ENCODE measurements around the gene CEP170B. TPM values are rescaled to one million over a fixed set of nuclear protein-coding genes. Genes with fewer than 3 reads are reported as not detected.

CEP170B gene
- total and polyA plus RNA-seq, 4 donors: 1.5 to 10.9 (median 6.7) TPM

DNA sequence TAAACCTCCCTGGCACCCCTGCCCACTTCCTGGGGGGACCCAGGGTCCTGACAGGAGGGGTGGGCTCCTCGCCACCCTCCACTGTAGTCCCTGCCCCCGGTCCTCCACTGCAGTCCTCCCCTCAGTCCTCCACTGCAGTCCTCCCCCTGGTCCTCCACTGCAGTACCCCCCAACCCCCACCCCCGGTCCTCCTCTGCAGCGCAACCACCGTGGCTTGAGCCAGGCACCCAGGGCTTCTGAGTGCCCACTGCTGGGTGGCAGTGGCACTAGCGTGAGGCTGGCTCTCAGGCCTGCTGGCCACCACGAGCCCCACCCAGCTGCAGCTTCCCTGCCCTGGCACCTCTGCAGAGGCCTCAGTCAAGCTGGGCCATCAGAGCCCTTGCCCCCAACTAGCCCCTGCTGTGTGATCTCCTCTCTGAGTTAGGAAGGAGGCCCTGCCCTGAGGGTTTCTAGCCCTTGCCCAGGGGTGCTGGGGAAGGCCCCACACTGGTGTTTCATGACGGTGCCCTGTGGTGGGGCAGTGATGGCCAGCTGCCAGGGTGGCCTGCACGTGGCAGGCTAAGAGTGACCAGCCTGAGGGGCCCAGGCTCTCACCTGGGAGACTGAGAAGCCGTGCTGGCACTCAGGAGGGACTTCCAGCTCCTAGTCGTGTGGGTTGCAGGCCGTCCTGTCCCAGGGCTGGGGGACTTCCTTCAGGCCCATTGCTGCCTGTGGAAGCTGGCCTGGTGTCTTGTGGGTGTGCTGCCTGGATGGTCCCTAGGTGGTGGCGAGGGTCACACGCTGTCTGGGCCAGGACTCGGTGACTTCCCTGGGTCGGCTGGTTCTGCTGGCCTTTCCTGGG is 9.7 kb downstream of the CEP170B start:
- no peaks in the 10 kb centered on the region for H3K9me3 ChIP-seq (ENCODE audit: control insufficient read depth in 4 of 4, low read length in 3 of 4)
- H3K4me1 ChIP-seq (ENCODE audit: control insufficient read depth in 4 of 4, insufficient read depth in 4 of 4, low read length in 3 of 4): peaks cover 21 to 42% (median 30%) of the 10 kb centered on the region in 4 donors
- no peaks in the 10 kb centered on the region for H3K27me3 ChIP-seq (ENCODE audit: control insufficient read depth in 4 of 4, insufficient read depth in 4 of 4, low read length in 3 of 4)
- 82% methylated on average over 16 of the region's 16 CpGs for WGBS
- DNase-seq (ENCODE audit: low spot score): no peak
- TF ChIP-seq GABPA (IDR thresholded peaks at IDR 0.05 in 1 of 2, conservative IDR thresholded peaks at IDR 0.05 in 1 of 2) (no peak), RAD21 (IDR thresholded peaks at IDR 0.05) (no peak), FOXA2 (IDR thresholded peaks at IDR 0.05) (no peak), CTCF (IDR thresholded peaks at IDR 0.05; ENCODE audit: low read depth, low read length, missing input control) (no peak), RXRA (IDR thresholded peaks at IDR 0.05) (no peak), FOXA1 (IDR thresholded peaks at IDR 0.05) (no peak), ATF3 (IDR thresholded peaks at IDR 0.05) (no peak), REST (IDR thresholded peaks at IDR 0.05) (no peak), HNF4A (conservative IDR thresholded peaks at IDR 0.05) (no peak), JUND (IDR thresholded peaks at IDR 0.05) (no peak), SP1 (IDR thresholded peaks at IDR 0.05) (no peak)
- TF ChIP-seq, protein P1, sequence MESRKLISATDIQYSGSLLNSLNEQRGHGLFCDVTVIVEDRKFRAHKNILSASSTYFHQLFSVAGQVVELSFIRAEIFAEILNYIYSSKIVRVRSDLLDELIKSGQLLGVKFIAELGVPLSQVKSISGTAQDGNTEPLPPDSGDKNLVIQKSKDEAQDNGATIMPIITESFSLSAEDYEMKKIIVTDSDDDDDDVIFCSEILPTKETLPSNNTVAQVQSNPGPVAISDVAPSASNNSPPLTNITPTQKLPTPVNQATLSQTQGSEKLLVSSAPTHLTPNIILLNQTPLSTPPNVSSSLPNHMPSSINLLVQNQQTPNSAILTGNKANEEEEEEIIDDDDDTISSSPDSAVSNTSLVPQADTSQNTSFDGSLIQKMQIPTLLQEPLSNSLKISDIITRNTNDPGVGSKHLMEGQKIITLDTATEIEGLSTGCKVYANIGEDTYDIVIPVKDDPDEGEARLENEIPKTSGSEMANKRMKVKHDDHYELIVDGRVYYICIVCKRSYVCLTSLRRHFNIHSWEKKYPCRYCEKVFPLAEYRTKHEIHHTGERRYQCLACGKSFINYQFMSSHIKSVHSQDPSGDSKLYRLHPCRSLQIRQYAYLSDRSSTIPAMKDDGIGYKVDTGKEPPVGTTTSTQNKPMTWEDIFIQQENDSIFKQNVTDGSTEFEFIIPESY (IDR thresholded peaks at IDR 0.05): no peak
- peaks cover 0 to 6% (median 4%) of the 10 kb centered on the region in 4 donors for H3K36me3 ChIP-seq (ENCODE audit: control insufficient read depth in 4 of 4, insufficient read depth in 3 of 4, low read depth in 1 of 4, low read length in 3 of 4)
- H3K27ac ChIP-seq (ENCODE audit: low read depth in 1 of 2, low read length in 2 of 2): no peak overlapping the region
- no peak overlapping the region for H3K9ac ChIP-seq (ENCODE audit: low read depth in 1 of 2, low read length in 2 of 2)
- no peak overlapping the region for H3K4me3 ChIP-seq (ENCODE audit: low read depth in 1 of 3, low read length in 3 of 3)

DNA sequence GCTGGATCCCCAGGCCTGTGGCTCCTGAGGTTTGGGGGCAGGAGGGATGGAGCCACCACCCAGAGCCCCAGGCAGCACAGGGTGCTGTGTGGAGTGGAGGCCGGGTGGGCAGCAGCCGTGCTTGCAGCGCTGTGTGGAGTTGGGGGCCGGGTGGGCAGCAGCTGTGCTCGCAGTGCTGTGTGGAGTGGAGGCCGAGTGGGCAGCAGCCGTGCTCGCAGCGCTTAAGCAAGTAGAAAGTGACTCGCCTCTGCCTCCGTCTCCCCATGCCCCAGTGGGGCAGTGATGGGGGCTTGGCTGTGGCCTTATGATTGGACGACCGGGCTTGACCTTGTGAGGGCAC is 10.3 kb downstream of the CEP170B start:
- no peak for DNase-seq (ENCODE audit: low spot score)
- no peak overlapping the region for H3K9ac ChIP-seq (ENCODE audit: low read depth in 1 of 2, low read length in 2 of 2)
- H3K27me3 ChIP-seq (ENCODE audit: control insufficient read depth in 4 of 4, insufficient read depth in 4 of 4, low read length in 3 of 4): no peaks in the 10 kb centered on the region
- H3K4me1 ChIP-seq (ENCODE audit: control insufficient read depth in 4 of 4, insufficient read depth in 4 of 4, low read length in 3 of 4): peaks cover 21 to 42% (median 30%) of the 10 kb centered on the region in 4 donors
- whole genome bisulfite sequencing: 95% methylated on average over 13 of the region's 13 CpGs
- H3K4me3 ChIP-seq (ENCODE audit: low read depth in 1 of 3, low read length in 3 of 3): no peak overlapping the region
- no peaks in the 10 kb centered on the region for H3K9me3 ChIP-seq (ENCODE audit: control insufficient read depth in 4 of 4, low read length in 3 of 4)
- peaks cover 0 to 9% (median 5%) of the 10 kb centered on the region in 4 donors for H3K36me3 ChIP-seq (ENCODE audit: control insufficient read depth in 4 of 4, insufficient read depth in 3 of 4, low read depth in 1 of 4, low read length in 3 of 4)
- no peak overlapping the region for H3K27ac ChIP-seq (ENCODE audit: low read depth in 1 of 2, low read length in 2 of 2)
- TF ChIP-seq ATF3 (IDR thresholded peaks at IDR 0.05) (no peak), FOXA1 (IDR thresholded peaks at IDR 0.05) (no peak), YY1 (IDR thresholded peaks at IDR 0.05) (no peak), HNF4A (conservative IDR thresholded peaks at IDR 0.05) (no peak), FOXA2 (IDR thresholded peaks at IDR 0.05) (no peak), NR2F2 (IDR thresholded peaks at IDR 0.05) (no peak), HNF4G (IDR thresholded peaks at IDR 0.05) (no peak), GABPA (IDR thresholded peaks at IDR 0.05 in 1 of 2, conservative IDR thresholded peaks at IDR 0.05 in 1 of 2) (no peak), TAF1 (conservative IDR thresholded peaks at IDR 0.05) (no peak), MAX (IDR thresholded peaks at IDR 0.05) (no peak), EGR1 (IDR thresholded peaks at IDR 0.05; ENCODE audit: low read depth in 2 of 2) (no peak), JUND (IDR thresholded peaks at IDR 0.05) (no peak), RXRA (IDR thresholded peaks at IDR 0.05) (no peak), CTCF (IDR thresholded peaks at IDR 0.05; ENCODE audit: low read depth, low read length, missing input control) (no peak)
- TF ChIP-seq, protein P1 (IDR thresholded peaks at IDR 0.05): no peak
